Mesothelial cell of epicardium (in vitro differentiated cells): ENCODE data around the gene HAUS8. TPM values are rescaled to one million over a fixed set of nuclear protein-coding genes. Genes with fewer than 3 reads are reported as not detected.

Experiments used
- DNase-seq, 2 experiments: peaks; one replicate each; pipeline ENCODE4 v3.0.0; 2021; ENCODE audit warnings: low spot score in 2 of 2; ENCODE audit not compliant: unreplicated experiment in 2 of 2
- H3K27ac Mint-ChIP-seq: 2 replicates; pipeline ENCODE4 v1.8.0; 2021; ENCODE audit warnings: mixed read lengths
- H3K27me3 Mint-ChIP-seq: 2 replicates; pipeline ENCODE4 v1.8.0; 2021; ENCODE audit warnings: low read depth, mixed read lengths
- H3K36me3 Mint-ChIP-seq: 2 replicates; pipeline ENCODE4 v1.8.0; 2021; ENCODE audit warnings: mixed read lengths
- H3K4me1 Mint-ChIP-seq: 2 replicates; pipeline ENCODE4 v1.8.0; 2021; ENCODE audit warnings: mixed read lengths
- H3K4me3 Mint-ChIP-seq: 2 replicates; pipeline ENCODE4 v1.8.0; 2021; ENCODE audit warnings: mild to moderate bottlenecking, moderate library complexity, mixed read lengths
- H3K9me3 Mint-ChIP-seq: 2 replicates; pipeline ENCODE4 v1.8.0; 2021; ENCODE audit warnings: mixed read lengths
- CTCF ChIP-seq: fragments of 200-600 bp; sonication (generic); IDR thresholded peaks from one replicate; pipeline ENCODE4 v1.5.0; 2021; ENCODE audit warnings: antibody characterized with exemption; ENCODE audit not compliant: unreplicated experiment
- total RNA-seq: library from RNA; stranded (reverse); gene quantifications from 3 replicates; pipeline ENCODE4 v1.2.1, GENCODE V29; 2021

HAUS8 gene
- total RNA-seq, 1 donor from 2014 or later, result 14.7 TPM

- Mint-ChIP-seq H3K27me3 (no peaks in the 10 kb centered on the region), H3K27ac (no peak overlapping the region), H3K4me1 (peaks cover 11% of the 10 kb centered on the region), H3K4me3 (no peak overlapping the region), H3K9me3 (peaks cover 5% of the 10 kb centered on the region), H3K36me3 (peaks cover 12% of the 10 kb centered on the region)
- no peak for DNase-seq
- no peak for TF ChIP-seq CTCF
Measured at GRCh38 chr19:17090583-17090982, 15.3 kb upstream of the HAUS8 start.

- Mint-ChIP-seq H3K27ac (no peak overlapping the region), H3K4me3 (no peak overlapping the region), H3K9me3 (no peaks in the 10 kb centered on the region), H3K4me1 (peaks cover 11% of the 10 kb centered on the region), H3K36me3 (peaks cover 8% of the 10 kb centered on the region), H3K27me3 (no peaks in the 10 kb centered on the region)
- no peak for DNase-seq
- no peak for TF ChIP-seq CTCF
Measured at GRCh38 chr19:17088552-17088951, 13.3 kb upstream of the HAUS8 start.

- peaks cover 8% of the 10 kb centered on the region for H3K36me3 Mint-ChIP-seq
- no peak for DNase-seq
- no peak overlapping the region for H3K4me3 Mint-ChIP-seq
- H3K27ac Mint-ChIP-seq, result peak overlapping the region; percentile 59
- H3K27me3 Mint-ChIP-seq, result no peaks in the 10 kb centered on the region
- peaks cover 11% of the 10 kb centered on the region for H3K4me1 Mint-ChIP-seq
- no peak for TF ChIP-seq CTCF
- no peaks in the 10 kb centered on the region for H3K9me3 Mint-ChIP-seq
Measured at GRCh38 chr19:17086834-17087233, 11.6 kb upstream of the HAUS8 start.

- Mint-ChIP-seq H3K36me3 (peaks cover 8% of the 10 kb centered on the region), H3K27me3 (no peaks in the 10 kb centered on the region), H3K27ac (no peak overlapping the region), H3K4me3 (no peak overlapping the region), H3K9me3 (no peaks in the 10 kb centered on the region), H3K4me1 (peaks cover 11% of the 10 kb centered on the region)
- no peak for TF ChIP-seq CTCF
- DNase-seq, result no peak
Measured at GRCh38 chr19:17086120-17086519, 10.9 kb upstream of the HAUS8 start.

- Mint-ChIP-seq H3K27ac (peak overlapping the region; percentile 67), H3K27me3 (no peaks in the 10 kb centered on the region), H3K9me3 (no peaks in the 10 kb centered on the region), H3K4me3 (no peak overlapping the region), H3K4me1 (peaks cover 15% of the 10 kb centered on the region), H3K36me3 (peaks cover 2% of the 10 kb centered on the region)
- DNase-seq, result no peak
- no peak for TF ChIP-seq CTCF
Measured at GRCh38 chr19:17081672-17082630, 6.7 kb upstream of the HAUS8 start.
